ENCODE results near the gene PRDM11.
A peak's percentile ranks its signal among the peaks of the same experiment; 100 is the strongest.

Gene PRDM11

GRCh38 chr11:45142241-45143055, 4.0 kb upstream of the PRDM11 start:
- DNase-seq = no peak

DNA sequence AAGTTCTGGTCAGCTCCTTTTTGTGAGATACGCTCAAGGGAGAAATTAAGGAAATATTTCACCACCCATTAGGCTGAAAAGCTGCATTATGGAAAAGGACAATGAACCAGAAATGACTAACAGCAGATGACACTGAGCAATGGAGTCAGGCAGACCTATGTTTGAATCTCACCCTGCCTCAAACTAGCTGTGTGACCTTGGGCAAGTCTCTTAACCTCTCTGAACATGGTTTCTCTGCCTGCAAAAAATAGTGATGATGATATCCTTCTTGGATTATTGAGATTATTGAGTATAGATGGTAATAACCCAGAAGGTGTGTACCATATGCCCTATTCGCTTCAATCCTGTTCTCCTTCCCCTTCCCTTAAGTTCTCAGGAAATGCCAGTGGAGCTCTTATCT, 2.9 kb upstream of the PRDM11 start:
- DNase-seq = no peak

DNA sequence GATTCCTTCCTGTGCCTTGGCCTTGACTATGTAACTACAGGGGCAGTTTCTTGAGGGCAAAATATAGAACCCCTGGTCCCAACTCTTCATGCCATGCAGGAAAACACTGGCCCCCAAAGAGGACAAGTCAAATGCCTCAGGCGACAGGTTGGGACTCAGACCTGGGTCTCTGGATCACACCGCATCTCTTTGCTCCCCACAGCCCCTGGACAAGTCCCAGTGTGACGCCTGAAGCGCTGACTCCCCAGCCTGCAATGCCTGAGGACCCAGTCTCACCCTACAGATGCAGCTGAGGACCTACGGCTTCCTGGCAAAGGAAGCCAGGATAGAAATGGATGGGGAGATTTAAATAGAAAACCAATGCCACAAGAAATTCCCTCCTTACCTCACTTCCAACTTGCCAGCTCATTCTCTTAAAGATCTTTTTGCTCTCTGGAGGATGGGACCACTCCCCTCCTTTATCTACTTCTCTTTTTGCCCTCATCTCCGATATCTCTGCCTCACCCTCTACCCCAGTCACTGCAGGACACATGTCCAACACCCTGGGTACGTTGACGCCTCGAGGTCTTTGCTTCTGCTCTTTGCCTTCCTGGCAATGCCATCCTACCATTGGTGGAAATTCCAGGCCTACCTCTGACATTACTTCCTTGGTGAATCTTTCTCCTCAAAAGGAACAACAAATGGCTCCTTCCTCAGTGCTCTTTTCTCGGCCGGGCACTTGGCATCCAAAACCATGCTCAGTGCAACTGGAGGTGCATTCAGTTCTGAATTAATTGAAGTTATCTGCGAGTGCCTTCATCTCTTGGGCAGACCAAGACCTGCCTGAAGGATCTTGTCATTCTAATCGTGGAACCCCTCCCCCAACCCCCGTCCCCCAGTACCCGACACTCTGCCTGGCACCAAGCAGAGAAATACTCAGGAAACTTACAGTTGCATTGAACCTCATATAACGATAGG, 2.0 kb upstream of the PRDM11 start:
- DNase-seq = no peak

DNA sequence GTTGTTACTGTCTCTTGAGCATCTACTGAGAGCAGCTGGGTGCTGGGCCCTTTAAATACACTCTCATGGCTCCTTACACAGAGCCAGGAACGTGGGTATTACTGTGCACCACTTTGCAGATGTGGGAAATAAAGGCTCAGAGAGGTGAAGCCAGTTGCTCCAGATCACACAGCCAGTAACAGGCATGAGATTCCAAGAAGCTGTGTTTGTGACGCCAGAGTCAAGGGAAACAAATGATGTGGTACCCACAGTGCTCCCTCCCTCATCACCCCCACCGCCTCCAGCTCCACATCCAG, 1.4 kb upstream of the PRDM11 start:
- DNase-seq = no peak

- no peak for DNase-seq
Measured at GRCh38 chr11:45145379-45146071, 914 bp upstream of the PRDM11 start.

DNA sequence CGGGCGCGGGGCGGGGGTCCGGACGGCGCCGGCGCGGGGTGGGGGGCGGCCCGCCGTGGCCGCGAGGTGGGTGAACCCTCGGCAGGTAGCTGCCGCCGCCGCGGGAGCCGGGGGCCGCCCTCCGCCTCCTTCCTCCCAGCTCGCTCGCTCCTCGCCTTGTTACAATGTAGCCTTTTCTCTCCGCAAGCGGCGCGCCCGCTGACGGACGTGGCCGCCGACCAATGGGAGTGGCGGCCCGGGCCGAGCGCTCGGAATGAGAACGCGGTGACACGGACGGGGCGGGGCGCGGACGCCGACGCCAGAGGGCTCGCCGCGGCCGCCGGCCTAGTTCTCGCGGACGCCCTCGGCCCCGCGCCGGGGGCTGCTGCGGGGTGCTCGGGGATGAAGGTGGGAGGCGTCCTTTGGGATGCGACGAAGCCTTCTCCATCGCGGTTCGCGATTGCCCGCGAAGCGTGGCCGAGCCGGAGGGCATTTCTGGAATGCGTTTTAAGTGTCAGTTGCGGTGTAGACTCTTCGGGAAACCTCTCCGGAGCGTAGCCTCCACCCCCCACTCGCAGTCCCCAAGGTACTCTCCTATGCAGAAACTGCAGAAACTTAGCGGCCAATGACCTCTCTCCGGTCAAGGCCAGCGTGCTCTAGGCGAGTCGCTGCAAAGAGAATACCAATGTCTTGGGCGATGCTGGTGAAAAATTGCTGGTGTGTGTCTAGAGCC, 734 bp downstream of the PRDM11 start:
- DNase-seq = peak; percentile 92

- DNase-seq = no peak
Measured at GRCh38 chr11:45147891-45148675, 1.6 kb downstream of the PRDM11 start.

- DNase-seq = no peak
Measured at GRCh38 chr11:45149483-45150056, 3.1 kb downstream of the PRDM11 start.

DNA sequence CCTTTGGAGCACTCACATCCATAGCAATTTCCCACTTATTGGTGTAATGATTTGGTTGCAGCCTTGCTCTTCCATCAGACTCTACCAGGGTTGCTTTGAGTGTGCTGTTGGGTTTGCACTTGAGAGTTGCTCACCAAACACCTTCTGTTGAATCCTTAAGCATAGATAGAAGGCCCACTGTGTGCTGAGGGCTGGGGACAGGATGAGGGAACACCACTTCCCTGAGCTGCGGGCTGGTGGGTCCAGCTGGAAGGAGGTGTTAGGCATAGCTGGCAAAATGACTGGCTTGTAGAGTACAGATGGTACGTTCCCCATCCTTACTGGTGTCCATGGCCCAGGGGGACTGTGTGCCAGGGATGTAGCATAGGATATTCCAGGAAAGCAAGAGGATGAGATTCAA, 3.9 kb downstream of the PRDM11 start:
- DNase-seq = no peak

DNA sequence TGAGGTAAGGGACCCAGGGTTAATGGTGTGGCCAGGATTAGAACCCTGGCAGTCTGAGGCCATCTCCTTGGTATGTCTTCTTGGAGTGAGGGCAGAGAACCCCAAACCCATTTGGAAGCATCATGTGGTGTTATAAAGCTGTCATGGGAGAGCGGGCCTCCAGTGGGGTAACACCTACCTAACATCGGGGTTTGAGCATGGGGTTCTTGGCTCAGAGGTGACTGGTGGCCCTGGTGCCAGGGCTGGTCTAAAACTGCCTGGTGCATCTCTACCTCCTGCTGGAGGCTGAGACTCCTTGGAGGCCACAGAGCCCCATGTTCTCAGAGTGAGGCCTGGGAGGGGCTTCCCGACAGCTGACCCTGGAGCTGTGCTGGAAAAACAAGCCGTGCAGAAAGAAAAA, 4.5 kb downstream of the PRDM11 start:
- DNase-seq = no peak

- DNase-seq = no peak
Measured at GRCh38 chr11:45151362-45151982, 5.0 kb downstream of the PRDM11 start.

DNA sequence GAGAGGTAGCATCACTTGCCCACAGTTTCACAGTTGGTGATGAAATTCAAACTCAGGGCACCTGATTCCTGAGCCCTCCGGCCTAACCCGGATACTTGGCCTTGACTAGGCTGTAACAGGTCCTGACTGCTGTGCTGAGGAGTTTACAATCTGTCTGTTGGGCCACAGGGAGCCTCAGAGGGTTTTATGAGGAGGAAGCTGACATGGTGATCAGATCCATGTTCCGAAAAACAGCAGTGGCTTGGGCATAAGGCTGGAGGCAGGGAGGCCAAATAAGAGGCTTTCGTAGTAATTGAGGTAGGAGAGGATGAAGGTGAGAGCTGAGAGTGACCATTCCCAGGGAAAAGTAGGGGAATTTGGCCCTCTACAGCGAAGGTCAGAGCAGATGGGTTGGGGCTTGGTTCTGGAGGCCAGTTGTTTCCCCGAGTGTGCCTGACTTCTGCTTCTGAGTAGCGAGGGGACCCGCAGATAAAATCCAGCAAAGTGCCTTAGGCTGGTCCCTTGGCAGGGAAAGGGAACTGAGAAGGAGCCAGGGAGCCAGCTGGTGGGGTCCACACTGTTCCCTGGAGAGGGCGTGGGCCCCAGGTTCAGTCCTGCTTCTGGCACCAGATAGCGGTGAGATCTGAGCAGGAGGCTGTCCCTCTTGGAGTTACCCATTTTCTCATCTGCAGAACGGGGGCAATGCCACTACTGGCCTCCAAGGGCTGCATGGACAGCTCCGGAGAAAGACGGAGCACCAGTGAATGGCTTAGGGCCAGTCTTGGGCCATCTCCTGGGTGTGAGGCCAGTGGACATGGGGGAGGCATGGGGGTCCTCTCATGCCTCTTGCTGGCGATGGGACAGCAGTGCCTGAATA, 6.5 kb downstream of the PRDM11 start:
- no peak for DNase-seq

DNA sequence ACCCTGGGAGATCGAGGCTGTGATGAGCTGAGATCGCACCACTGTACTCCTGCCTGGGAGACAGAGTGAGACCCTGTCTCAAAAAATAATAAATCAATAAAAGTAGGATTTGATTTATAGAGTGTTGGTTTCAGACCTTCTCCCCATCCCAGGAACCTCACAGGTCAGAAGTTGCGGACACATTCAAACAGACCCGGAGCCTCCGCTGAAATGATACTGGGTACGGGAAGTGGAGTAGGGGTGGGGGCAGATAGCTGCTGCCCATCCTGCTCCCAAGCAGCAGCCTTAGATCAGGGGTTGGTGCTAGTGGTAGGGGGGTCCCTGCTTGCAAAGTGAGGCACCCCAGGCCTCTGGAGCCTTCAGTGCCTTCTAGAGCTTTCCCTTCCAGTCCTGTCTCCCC, 7.8 kb downstream of the PRDM11 start:
- no peak for DNase-seq

- DNase-seq = no peak
Measured at GRCh38 chr11:45155058-45155551, 8.7 kb downstream of the PRDM11 start.

DNA sequence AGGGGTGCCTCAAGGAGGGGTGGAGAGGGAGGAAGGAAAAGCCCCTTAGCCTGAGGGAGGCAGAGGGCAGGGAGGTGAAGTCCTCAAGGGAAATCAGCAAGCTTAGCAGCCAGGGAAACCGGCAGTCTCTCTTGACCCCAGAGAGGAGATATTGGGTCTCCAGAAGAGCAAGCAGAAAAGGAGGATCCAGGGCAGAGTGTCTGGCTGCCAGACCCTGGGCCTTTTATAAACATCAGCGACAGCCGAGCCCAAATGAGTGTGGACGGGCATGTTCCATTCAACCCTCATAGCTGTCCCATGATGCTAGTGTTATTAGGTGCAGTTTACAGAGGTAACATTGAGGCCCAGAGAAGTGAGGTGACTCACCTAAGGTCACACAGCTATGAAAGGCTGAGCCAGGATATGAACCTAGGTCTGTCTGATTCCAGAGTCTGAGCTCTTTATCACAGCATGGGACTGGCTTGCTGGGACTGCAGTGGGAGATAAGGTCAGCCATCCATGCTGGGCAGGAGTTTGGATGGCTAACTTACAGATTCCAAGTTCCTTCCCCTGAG, 9.3 kb downstream of the PRDM11 start:
- DNase-seq = no peak

DNA sequence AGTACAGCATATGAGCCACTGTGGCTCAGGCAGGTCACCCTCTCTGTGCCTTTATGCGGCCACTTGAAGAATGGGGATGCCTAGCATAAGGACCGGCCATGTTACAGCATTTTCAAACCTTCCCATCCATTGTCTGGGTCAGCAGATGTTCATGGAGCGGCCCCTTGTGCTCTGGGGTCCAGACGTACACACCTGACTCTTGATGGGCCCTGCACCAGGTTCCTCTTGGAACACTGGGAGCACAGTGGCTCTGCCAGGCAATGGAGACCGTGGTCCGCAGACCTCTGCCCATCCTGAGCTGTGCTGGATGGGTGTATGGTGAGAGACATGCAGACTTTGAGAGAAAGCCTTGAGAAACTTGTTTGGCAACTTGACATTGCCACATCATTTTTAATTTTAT, 9.8 kb downstream of the PRDM11 start:
- no peak for DNase-seq

DNA sequence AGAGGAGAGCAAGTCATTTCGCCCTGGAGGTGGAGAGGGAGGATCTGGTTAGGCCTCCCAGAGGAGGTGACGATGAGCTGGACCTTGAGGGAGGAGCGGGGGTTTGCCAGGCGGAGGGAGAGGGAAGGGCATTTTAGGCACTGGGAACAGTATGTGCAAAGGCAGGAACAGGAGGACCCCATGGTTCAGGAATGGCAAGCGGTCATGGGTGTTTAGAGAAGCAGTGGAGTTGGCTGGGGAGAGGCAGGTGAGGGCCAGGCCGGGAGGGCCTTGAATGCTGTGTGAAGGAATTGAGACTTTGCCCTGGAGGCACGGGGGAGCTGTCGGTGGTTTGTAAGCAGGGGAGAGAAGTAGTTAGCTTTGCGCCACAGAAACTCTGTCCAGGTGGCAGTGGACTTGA, 10.3 kb downstream of the PRDM11 start:
- no peak for DNase-seq

DNA sequence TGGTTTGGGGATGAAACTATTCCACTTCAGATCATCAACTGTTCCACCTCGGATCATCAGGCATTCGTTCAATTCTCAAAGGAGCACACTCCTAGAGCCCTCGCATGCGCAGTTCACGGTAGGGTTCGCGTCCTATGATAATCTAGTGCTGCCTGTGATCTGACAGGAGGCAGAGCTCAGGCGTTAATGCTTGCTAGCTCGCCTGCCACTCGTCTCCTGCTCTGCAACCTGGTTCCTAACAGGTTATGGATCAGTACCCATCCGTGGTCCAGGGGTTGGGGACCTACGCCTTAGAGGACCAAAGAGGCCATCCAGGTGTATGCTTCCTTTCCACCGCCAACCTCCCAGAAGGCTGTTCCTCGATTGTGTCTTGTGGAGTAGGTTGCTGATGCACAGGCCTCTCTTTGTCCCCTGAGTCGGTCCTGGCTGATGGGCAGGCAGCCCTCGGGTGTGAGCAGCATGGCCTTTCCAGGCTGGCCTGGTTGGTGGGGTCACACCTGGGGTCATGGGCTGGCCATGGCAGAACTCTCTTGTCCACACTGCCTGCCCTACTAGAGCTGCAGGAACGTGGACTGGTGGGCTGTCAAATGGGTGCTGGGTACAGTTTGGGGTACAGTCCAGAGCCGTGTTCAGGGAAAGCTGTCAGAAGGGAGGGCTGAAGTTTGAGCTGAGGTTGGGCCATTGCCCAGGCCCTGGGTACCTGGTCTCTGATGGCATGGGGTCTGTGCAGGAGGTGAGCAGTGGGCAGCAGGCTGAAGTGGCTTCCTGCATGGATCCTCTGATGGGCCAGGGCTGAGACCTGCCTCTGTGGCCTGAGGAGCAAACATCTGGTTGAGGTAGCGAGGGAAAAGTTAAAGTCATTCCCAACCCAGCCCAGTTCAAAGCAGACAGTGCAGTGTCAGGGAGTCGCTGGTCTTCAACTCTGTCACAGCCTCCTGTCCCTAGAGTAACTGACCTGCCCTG, 11.1 kb downstream of the PRDM11 start:
- DNase-seq = no peak

All from CD4-positive, alpha-beta T cell treated with Interferon gamma for 1 hour (primary cell).